ENCODE measurements around the gene KRTAP5-4. TPM values are rescaled to one million over a fixed set of nuclear protein-coding genes. Genes with fewer than 3 reads are reported as not detected.
A peak's percentile ranks its signal among the peaks of the same experiment; 100 is the strongest.

KRTAP5-4 gene
- total RNA-seq, 4 donors from 2014 or later = not detected

- Histone ChIP-seq H3K27me3 (no peaks in the 10 kb centered on the region), H3K4me3 (no peak overlapping the region), H3K27ac (no peak overlapping the region), H3K4me1 (no peaks in the 10 kb centered on the region), H3K36me3 (no peaks in the 10 kb centered on the region), H3K9me3 (no peaks in the 10 kb centered on the region)
- intact Hi-C loops (cut with DNase I; ENCODE audit: low total_unique reads) = no loop called here
- DNase-seq = no peak
- TF ChIP-seq CTCF (IDR thresholded peaks at IDR 0.05) (no peak), POLR2A (IDR thresholded peaks at IDR 0.05) (no peak)
Observed at GRCh38 chr11:1642288-1643145, 20.6 kb upstream of the KRTAP5-4 start.

DNA sequence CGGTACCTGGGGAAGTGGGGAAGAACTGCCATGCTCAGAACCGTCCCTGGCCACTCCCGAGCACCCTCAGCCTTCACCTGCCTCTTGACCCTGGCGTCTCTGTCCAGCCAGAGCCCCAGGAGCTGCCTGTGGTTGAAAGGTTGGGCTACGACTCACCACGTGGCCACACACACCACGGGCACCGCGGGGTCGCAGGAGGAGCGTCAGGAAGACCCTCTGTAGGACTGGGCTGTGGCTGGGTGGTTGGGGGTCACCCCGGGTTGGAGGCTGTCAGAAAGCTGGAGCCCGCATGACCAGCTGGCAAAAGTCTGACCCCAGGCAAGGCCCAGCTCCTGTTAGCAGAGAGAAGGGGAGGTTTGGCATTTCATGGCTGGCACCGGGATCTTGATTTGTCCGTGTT, 19.2 kb upstream of the KRTAP5-4 start:
- intact Hi-C loops (cut with DNase I; ENCODE audit: low total_unique reads) = no loop called here
- H3K27me3 ChIP-seq = no peaks in the 10 kb centered on the region
- H3K27ac ChIP-seq = no peak overlapping the region
- no peak for DNase-seq
- no peaks in the 10 kb centered on the region for H3K4me1 ChIP-seq
- H3K4me3 ChIP-seq = no peak overlapping the region
- H3K9me3 ChIP-seq = no peaks in the 10 kb centered on the region
- no peak for TF ChIP-seq CTCF (IDR thresholded peaks at IDR 0.05)
- TF ChIP-seq POLR2A (IDR thresholded peaks at IDR 0.05) = no peak
- no peaks in the 10 kb centered on the region for H3K36me3 ChIP-seq

- Histone ChIP-seq H3K4me1 (no peaks in the 10 kb centered on the region), H3K9me3 (no peaks in the 10 kb centered on the region), H3K4me3 (no peak overlapping the region), H3K27me3 (no peaks in the 10 kb centered on the region), H3K36me3 (no peaks in the 10 kb centered on the region), H3K27ac (no peak overlapping the region)
- TF ChIP-seq CTCF (IDR thresholded peaks at IDR 0.05) = peak in 3 of 4 experiments; percentile 25 to 42 (median 34)
- no peak for TF ChIP-seq POLR2A (IDR thresholded peaks at IDR 0.05)
- intact Hi-C loops (cut with DNase I; ENCODE audit: low total_unique reads) = no loop called here
- no peak for DNase-seq
Observed at GRCh38 chr11:1640076-1640946, 18.4 kb upstream of the KRTAP5-4 start.

DNA sequence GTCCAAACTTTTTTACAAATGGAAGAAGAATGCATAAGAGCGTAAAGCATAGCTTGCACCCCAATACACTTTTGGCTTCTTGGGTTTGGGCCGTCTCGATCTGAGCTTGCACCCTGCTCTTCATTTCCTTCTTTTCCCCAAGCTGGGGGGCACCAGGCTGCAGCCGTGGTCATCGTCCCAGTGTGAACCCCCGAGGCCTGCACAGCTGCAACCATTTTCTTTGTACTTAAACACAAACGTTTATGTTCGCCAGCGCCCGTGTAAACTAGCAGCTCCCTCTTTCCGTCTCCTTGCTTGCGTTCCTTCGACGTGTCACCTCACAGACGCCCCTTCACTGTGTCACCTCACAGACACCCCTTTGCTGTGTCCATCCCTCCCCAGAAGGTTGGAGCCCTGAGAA, 17.7 kb upstream of the KRTAP5-4 start:
- Histone ChIP-seq H3K4me3 (no peak overlapping the region), H3K9me3 (no peaks in the 10 kb centered on the region), H3K27me3 (no peaks in the 10 kb centered on the region), H3K27ac (no peak overlapping the region), H3K36me3 (no peaks in the 10 kb centered on the region), H3K4me1 (no peaks in the 10 kb centered on the region)
- intact Hi-C loops (cut with DNase I; ENCODE audit: low total_unique reads) = no loop called here
- TF ChIP-seq CTCF (IDR thresholded peaks at IDR 0.05) (no peak), POLR2A (IDR thresholded peaks at IDR 0.05) (no peak)
- DNase-seq = no peak
